ENCODE measurements around the gene ABTB2.
A peak's percentile ranks its signal among the peaks of the same experiment; 100 is the strongest.
"Not testable (repeated sequence)": the region's sequence is repeated elsewhere in the genome, so short reads cannot be mapped to it uniquely, and the experiment has no call there.

The ABTB2 gene

DNA sequence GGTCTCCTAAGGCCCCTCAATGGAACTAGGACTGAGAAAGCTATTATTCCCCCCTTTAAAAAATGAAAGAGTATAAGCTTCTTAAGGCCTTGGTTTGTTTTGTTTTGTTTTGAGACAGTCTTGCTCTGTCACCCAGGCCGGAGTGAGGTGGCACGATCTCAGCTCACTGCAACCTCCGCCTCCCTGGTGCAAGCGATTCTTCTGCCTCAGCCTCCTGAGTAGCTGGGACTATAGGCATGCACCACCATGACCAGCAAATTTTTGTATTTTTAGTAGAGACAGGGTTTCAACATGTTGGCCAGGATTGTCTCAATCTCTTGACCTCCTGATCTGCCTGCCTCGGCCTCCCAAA lies 177.0 kb downstream of the ABTB2 start:
- DNase-seq, result not testable (repeated sequence)

DNA sequence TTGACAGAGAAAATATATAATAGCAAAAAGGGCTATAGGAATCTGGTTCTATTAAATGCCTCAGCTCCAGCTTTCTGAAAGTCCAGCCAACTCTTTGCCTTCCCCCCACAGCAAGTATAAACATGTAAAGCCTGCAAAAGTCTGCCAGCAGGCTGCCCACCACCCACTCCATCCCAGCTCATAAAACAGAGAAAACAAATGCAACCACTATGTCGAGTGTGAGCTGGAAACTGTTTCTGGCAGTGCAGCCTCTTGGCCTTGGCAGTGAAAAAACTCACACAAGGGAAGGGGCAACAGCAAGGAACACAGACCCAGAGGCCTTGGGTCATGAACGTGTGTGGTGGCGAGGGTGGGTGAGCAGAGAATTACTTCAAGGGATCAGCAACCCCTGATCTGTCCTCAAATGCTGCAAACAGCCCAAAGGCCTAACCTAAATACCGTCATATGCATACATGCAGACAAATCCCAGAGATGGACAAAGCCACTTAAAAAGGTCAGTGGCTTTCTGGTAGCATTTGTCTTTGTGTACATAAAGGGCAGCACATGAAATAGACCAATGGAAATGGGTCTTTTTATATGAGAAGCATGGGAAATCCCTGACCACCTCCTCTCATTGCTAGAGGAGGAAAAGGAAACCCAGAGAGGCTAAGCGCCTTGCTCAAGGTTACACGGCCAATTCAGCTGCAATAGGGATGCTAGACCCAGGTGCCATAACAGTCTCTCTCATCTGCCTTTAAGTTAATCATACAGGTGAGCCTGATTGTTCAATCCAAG lies 177.6 kb downstream of the ABTB2 start:
- DNase-seq, result no peak

DNA sequence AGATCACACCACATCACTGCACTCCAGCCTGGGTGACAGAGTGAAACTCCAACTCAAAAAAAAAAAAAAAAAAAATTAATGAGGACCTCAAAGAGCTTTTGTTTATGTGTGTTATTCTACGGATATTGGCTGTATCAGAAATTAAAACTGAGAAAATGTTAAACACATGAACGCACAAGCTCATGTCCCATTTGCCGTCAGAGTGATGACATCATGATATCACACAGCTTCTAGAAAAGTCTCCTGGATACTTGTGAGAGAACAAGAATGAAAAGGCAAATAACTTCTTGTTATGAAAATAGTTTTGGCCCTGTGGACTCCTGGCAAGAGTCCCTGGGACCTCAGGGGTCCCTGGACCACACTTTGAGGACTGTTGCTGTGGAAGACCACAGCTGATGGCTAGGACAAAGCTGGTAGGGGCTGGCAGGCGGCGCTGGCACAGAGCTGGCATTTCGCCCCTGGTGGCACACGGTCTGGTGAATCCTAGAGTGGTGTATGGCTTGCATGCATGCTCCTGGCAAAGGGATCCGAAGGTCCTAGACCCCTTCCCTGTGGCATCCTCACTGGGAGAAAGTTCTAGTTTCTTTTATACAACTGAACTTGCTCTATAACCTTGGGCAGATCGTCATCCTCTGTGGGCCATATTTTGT lies 178.7 kb downstream of the ABTB2 start:
- DNase-seq, result no peak

DNA sequence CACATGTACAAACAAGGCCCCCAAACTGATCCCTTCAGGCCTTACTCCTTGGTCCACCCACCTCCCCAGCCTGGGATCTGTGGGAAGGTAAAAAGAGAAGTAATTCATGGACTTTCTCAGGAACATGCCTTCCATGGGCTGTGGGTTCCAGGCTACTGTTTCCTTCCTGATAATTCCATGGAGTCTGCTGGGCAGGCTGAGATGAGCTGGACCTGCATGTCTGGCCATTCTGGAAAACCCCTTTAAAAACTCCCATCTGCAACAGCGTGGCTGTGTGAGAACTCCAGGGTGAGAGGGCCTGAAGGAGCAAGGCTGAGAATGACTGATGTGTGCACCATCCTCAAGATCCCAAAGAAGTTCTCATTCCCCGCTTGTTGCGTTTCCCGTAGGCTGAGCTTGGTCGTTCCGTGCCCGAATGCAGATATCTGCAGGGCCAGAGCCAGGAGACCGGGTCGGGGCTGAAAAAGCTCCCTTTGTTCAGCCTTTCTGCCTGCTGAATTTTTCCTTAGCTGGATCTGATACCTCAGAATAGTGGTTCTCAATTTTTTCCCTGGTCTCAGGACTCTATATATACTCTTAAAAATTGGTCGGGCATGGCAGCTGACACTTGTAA lies 179.5 kb downstream of the ABTB2 start:
- no peak for DNase-seq

DNA sequence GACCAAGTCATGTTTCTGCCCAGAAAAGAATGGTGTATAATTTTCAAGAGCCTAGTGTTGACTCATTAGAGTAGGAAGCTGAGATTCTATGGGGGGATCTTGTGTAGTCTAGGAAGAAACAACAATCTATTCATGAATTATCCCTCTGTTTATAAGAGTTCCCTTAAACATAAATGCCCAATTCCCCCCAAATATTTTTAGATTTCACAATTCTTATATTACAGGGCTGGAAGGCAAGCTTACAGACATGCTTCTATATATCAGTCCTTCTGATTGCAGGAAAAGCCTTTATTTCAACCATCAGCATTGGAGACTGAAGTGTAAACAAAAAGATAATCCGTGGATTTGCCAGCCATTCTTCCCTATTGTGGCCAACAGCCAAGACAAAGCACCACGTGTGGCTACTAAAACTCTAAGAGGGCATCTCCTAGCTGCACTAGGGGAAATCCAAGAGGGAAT lies 181.0 kb downstream of the ABTB2 start:
- DNase-seq, result no peak

DNA sequence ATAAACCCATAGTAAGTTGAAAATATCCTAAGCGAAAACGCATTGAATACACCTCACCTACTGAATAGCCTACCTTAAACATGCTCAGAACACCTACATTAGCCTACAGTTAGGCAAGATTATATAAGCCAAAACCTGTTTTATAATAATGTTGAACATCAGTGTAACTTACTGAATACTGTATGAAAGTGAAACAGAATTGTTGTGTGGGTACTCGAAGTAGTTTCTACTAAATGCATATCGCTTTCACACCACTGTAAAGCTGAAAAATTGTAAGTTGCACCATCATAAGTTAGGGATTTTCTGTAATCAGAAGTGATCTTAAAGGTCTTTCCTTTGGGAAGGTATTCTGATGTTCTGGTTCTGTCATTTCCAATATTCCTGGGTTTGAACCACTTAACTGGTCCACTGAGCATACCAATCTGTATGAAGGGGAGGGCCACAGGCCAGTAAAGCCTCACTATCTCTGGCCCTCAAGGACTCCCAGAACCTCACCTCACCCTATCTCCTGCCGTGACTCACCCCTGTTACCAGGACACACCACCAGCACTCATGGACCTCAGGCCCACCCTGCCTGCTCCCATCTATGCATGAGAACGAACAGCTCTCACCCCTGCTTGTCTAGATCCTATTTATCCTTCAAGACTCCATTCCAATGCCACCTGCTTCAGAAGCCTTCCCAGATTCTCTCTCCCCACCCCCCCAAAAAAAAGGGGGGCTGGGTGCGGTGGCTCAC lies 182.4 kb downstream of the ABTB2 start:
- no peak for DNase-seq

DNA sequence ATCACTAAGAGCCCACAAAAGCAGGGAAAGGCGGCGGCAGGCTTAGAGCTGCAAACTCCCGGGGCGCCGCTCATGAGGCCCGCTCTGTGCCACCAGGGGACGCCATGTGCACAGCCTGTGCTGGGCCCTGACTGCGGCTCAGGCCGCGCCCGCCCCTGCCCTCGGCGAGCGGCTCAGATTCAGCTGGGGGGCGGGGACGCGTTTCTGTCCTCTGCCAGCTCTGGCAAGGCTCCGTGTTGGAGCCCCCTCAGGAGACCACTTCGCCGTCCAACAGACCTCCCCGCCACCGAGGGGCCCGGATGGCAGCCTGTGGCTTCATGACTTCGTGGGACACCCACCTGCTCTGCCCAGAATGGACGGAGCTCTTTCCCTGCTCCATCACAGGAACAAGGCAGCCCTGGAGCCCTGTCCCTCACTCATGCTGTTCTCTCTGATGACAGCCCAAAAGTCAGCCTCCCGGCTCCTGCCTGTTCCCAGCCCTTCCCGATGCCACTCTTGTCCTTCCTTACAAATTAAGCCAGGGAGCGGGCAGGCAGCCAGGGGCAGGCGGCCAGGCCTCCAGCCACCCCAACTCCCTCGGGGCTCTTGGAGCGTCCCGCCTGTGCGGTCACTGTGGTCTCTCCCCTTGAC lies 183.3 kb downstream of the ABTB2 start:
- DNase-seq, result peak; percentile 67

DNA sequence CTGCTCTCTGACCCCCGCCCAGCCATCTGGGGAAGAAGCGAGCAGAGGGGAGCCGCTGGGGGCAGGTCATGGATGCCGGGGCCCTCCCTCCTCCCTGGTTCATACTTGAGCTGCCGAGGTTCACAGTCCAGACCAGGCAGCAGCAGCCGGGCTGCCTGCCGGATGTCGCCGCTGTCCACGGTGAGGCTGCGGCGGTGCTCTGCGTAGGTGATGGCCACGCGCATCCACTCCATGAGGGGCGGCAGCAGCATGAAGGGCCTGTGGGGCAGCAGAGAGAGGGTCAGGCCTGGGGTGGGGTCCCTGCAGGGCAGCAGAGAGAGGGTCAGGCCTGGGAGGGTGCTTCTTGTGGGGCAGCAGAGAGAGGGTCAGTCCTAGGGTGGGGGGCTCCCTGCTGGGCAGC lies 184.8 kb downstream of the ABTB2 start:
- no peak for DNase-seq

DNA sequence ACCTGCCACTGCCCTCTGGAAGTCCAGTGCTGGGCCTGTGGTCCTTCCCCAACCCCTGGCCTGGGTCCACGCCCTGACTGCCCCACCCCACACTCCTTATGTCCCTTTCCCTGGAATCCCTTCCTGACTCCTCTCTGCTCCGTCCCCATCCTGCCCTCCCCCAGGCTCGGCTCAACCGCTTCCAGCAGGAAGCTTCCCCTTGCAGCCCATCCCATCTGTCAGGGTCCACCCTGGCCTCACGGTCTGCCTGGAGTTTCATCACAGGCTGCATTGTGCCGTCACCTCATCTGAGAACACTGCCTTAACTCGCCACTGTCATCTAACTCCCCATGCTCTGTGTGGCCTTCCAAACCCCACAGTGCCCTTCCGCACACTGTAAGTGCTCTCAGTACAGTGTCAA lies 188.1 kb downstream of the ABTB2 start:
- DNase-seq, result no peak

DNA sequence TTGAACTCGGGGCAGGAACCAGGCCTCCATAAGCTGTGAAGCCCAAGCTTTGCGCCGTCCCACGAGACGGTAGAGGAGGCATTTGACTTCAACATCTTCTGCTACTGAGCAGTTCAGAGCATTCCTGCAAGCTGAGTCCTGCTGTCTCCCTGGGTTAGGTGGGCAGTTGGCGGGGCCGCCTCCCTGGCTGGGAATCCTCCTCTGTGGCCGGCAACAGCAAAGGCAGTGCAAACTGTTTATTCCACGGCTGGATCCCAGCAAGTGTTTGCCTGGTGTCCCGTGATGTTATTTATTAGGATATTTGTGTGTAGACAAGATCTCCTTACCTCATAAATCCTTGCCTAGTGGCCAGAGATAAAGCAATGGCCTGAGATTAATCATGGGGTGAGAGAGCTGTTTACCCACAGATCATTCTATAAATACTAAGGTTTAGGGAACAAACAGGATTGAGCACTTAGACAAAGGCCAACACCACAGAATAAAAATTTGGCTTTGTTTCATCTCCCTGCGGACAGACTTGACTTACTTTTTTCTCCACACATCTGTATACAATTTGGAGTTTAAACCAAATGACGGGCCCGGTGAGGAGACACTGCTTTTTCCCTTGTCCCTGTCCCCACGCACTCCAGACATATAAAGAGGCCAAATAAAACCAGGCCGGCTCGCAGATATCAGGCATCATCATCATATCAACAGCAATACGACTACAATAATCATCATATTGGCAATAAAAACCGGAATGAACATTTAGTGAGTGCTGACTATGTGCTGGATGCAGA lies 189.0 kb downstream of the ABTB2 start:
- no peak for DNase-seq

DNA sequence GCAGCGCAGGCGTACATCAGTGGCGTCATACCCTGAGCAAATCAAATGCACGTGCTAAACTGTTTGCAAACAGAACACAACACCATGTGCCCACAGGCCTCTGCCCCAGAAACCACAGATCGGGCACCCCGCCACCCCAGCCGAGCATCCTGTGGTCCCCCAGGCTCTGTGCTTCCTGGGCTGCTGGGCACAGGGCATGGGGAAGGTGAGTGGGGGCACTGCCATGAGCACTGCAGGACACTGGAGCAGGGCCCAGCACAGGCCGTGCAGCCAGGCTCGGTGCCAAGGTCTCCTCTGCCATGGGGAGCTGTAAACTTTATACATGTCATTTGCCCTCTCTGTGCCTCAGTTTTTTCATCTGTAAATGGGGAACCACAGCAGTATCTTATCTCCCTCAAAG lies 189.8 kb downstream of the ABTB2 start:
- DNase-seq, result no peak

DNA sequence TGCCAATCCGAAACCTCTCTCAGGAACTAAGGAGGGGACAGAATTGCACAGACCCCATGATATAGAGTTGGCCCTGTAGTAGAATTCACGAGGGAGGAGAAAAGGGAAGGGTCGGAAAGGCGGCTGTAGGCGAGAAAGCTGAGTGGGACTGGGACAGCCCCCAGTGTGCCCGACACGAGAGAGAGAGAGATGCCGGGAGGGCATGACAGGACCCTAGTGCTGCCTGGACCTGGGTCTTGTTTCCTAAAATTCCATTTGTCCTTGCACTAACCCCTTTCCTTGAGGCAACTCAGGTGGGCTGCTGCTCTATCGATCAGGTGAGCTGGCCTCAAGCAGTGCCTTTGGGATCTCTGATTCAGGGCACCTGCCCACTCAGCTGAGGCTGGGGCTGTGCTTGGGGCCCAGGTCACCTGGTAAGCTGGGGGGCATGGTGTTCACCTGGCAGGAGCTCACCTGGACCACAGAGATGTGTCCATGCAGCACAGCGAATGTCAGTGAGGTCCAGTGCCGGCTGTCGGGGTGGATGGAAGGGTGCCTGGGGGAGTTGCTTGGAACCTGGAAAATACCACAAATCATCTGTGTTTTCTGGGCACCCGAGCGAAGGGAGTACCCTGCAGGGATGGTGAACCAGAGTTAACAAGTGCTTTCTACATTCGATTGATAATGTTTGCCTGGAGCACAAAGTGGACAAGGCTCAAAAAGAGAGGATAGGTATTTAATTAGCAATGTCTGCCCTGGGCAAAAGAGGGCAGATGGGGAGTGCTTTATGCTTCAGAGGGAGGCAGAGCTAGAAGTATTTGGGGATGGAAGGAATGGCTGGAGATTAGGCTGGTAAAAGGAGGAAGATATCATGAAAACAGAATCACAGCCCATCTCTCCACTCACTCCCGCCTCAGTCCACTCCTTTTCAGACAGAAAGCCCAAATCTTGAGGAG lies 190.7 kb downstream of the ABTB2 start:
- no peak for DNase-seq

DNA sequence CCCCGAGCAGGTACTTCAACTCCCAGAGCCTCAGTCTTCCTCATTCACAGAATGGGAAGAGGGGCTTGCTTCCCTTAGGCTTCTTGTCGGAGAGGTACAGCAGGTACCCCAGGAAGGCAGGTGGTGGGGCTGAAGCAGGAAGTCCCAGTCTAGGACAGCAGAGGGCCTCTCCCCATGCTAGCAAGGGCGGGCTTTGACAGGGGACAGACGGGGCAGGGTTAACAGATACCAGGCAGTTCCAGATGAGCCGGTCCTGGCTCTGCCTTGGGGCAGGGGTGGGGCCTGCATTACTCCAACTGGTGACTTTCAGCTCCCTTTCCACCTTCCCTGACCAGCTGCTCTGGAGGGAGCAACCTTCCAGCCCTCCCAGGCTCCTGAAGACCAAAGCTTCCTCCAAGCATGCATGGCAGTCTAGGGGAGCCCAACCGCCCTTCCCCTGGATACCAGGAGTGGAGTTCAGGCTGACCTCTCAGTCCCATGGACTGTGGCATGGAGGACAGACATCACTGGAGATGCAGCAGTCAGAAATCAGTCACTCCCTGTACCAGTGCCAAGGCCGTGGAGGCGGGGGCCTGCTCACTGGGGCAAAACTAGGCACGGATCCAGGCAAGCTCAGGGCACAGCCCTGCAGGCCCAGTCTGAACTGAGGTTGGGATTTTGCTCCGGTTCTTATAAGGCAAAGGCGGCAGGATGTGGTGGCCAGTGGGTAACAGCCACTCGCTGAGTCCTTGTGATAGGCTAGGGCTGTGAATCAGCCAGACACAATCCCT lies 191.8 kb downstream of the ABTB2 start:
- no peak for DNase-seq

DNA sequence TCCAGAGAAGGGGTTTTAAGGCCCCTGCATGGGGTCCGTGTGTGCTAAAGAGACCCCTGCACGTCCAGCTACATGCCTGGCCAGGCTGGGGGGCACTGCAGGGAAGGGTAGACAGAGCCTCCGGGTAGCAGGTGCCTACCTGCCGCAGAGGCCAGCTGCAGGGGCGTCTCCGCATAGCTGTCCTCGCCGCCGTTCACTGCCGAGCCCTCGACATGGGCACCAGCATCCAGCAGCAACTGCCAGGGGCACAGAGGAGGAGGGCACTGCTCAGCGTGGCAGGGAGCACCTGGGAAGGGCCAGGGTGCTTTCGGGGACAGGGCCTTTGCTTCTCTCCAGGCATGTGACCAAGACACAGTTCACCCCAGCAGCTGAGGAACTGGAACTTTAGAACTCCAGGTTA lies 192.7 kb downstream of the ABTB2 start:
- DNase-seq, result no peak

DNA sequence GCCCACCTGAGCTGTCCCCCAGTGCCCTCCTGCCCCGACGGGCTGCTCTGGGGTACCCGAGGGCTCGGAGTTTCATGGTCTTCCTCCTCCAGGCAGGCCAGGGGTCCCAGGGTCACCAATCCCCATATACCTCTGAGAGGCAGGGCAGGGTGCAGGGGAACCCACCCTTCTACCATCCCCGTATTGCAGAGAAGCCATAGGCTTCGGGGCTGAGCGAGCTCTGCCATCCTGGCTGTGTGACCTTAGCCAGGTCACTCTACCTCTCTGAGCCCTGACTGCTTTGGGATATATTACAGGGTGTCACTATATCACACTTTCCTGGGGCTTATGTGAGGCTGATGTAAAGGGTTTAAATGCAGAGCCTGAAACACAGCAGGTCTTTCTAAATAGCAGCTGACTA lies 195.0 kb downstream of the ABTB2 start:
- DNase-seq, result no peak

DNA sequence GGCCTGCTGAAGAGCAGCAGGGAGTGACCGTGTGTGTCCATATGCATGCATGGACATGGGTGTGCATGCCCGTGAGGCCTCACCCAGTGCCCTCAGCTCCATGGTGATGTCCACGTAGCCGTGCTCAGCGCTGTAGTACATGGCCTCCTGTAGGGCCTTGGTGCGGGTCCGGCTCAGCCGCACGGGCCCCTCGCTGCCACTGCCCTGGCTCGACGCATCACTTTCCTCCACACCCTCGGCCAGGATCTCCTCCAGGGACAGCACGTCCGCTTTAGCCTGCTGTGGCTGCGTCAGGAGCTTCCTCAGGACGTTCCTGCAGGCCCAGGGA lies 195.4 kb downstream of the ABTB2 start:
- no peak for DNase-seq

DNA sequence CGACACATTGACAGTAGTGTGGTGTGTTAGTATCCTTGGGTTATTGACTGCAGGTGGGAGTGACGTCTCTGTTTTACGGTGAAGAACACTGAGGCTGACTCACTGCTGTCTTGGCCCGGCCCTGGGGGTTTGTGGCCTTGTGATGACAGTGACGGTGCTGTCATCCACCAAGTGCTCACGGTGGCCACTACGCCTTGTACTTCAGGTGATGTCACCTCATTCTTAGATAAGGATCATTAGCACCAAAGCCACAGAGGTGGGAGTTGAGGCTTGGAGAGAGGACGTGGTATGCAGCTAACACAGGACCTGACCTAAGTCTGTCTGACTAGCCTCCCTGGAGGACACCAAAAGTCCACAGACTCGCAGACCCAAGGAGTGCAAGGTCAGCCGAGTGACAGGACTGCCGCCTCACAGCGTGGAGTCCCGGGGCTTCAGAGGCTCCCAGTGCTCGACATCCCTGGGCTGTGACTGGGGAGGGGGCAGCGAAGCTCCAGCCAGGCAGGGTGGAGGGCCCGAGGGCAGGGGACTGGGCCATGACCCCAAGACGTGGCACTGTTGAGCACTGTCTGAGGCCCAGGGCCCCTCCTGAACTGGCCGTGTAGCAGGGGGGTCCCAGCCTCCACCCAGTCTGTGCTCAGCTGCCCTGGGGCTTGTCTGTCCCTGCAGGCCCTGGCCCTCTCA lies 195.9 kb downstream of the ABTB2 start:
- DNase-seq, result no peak

DNA sequence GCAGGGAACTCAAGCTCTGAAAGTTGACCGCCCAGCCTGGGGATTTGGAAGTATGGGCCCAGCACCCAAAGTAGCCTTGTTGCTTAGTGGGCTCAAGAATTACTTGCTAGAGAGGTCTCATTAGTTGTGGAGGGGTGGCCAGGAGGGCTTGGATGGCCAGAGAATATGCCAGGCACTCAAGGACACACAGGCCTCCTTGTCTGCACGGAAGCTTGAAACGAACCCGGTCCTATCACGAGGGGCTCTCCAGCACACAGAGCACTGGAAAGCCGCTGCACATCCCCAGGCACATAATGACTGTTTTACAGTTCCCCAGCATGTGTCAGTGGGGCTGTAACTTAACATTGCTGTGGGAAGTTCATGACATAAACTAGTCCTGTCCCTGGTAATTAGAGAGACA lies 196.4 kb downstream of the ABTB2 start:
- no peak for DNase-seq

DNA sequence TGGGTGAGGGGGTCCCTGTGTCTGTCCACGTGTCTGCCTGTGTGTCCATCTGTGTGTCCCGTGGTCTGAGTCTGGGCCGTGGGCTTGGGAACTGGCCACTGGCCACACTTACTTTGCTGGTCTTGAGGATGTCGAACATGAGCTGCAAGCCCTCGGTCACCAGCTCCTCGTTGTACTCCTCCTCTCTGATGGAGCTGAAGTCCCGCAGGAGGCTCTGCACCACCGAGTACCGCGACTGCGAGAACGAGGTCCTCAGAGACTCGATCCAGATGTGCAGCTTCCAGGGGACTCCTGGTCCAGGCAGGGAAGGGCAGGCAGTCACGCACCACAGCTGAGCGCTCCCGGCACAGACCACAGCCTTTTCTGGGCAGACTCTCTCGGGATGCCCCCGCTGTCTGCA lies 197.0 kb downstream of the ABTB2 start:
- DNase-seq, result no peak
